Omental fat pad (tissue), 4 donors: ENCODE data around the gene IGFBP1. TPM values are rescaled to one million over a fixed set of nuclear protein-coding genes. Genes with fewer than 3 reads are reported as not detected.

Experiments
- ATAC-seq: fragments of 150-250 bp; one replicate; pipeline ENCODE4 v1.9.1; 2016; ENCODE audit warnings: mild to moderate bottlenecking, moderate library complexity; ENCODE audit not compliant: low FRiP score
- DNase-seq: peaks from one replicate; pipeline ENCODE4 v3.0.0-alpha.2; 2019; ENCODE audit warnings: low spot score
- CTCF ChIP-seq, 3 donors: fragments of 450-650 bp; IDR thresholded peaks; one replicate each; pipeline ENCODE4 v1.5.1; 2016 to 2017; ENCODE audit warnings: antibody characterized with exemption in 3 of 3, mild to moderate bottlenecking in 3 of 3, moderate library complexity in 2 of 3
- total RNA-seq, 4 donors: library from RNA; depleted of rRNA; stranded (reverse); fragments of >200 nt; gene quantifications; one replicate each; pipeline ENCODE4 v1.1.0, GENCODE V29; 2016

The IGFBP1 gene
- total RNA-seq, 4 donors from 2014 or later, result 3.0 to 15.6 (median 3.1) TPM; not detected in 1

GRCh38 chr7:45867471-45867870, 20.8 kb upstream of the IGFBP1 start:
- ATAC-seq, result no peak
- TF ChIP-seq CTCF (IDR thresholded peaks at IDR 0.05), result no peak
- DNase-seq, result no peak

GRCh38 chr7:45869426-45869825, 18.9 kb upstream of the IGFBP1 start:
- DNase-seq (no peak), ATAC-seq (no peak)
- no peak for TF ChIP-seq CTCF (IDR thresholded peaks at IDR 0.05)

- ATAC-seq (no peak), DNase-seq (no peak)
- no peak for TF ChIP-seq CTCF (IDR thresholded peaks at IDR 0.05)
These were observed 15.9 kb upstream of the IGFBP1 start for GRCh38 chr7:45872116-45873034.

- TF ChIP-seq CTCF (IDR thresholded peaks at IDR 0.05), result no peak
- no peak for ATAC-seq
These were observed 15.3 kb upstream of the IGFBP1 start, which contains the start of gene CCDC201 for GRCh38 chr7:45873035-45873354. CCDC201 (minus strand) TSS chr7:45873082; CDS start chr7:45873007, 75 bp downstream.

GRCh38 chr7:45873355-45873754, 14.9 kb upstream of the IGFBP1 start:
- DNase-seq, result no peak

More at GRCh38 chr7:45873035-45873354, 15.3 kb upstream of the IGFBP1 start, which contains the start of gene CCDC201:
- no peak for DNase-seq

GRCh38 chr7:45874408-45875131, 13.7 kb upstream of the IGFBP1 start:
- ATAC-seq (peak; percentile 17), DNase-seq (no peak)
- no peak for TF ChIP-seq CTCF (IDR thresholded peaks at IDR 0.05)

More at GRCh38 chr7:45873355-45873754, 14.9 kb upstream of the IGFBP1 start:
- no peak for TF ChIP-seq CTCF (IDR thresholded peaks at IDR 0.05)
- ATAC-seq, result no peak
